Nephron progenitor cell (in vitro differentiated cells): ENCODE results near the gene SNCB.

Source experiments
- DNase-seq: peaks from one replicate; pipeline ENCODE4 v3.0.0; 2021
- H3K27ac Mint-ChIP-seq: 2 replicates; pipeline ENCODE4 v1.8.0; 2021; ENCODE audit warnings: mild to moderate bottlenecking, moderate library complexity, mixed read lengths
- H3K27me3 Mint-ChIP-seq: 2 replicates; pipeline ENCODE4 v1.8.0; 2021; ENCODE audit warnings: mild to moderate bottlenecking, low read depth, mixed read lengths; ENCODE audit not compliant: poor library complexity
- H3K36me3 Mint-ChIP-seq: 2 replicates; pipeline ENCODE4 v1.8.0; 2021; ENCODE audit warnings: low read depth, mixed read lengths
- H3K4me1 Mint-ChIP-seq: 2 replicates; pipeline ENCODE4 v1.8.0; 2021; ENCODE audit warnings: mixed read lengths
- H3K4me3 Mint-ChIP-seq: 2 replicates; pipeline ENCODE4 v1.8.0; 2021; ENCODE audit warnings: mild to moderate bottlenecking, moderate library complexity, mixed read lengths
- H3K9me3 Mint-ChIP-seq: 2 replicates; pipeline ENCODE4 v1.8.0; 2021; ENCODE audit warnings: mild to moderate bottlenecking, moderate library complexity, mixed read lengths
- CTCF ChIP-seq: fragments of 200-600 bp; sonication (generic); IDR thresholded peaks from 2 replicates; pipeline ENCODE4 v1.5.0; 2021; ENCODE audit warnings: antibody characterized with exemption

Gene SNCB

GRCh38 chr5:176639208-176639607, 8.9 kb upstream of the SNCB start:
- Mint-ChIP-seq H3K27ac (no peak overlapping the region), H3K9me3 (peaks cover 11% of the 10 kb centered on the region), H3K27me3 (peaks cover 23% of the 10 kb centered on the region), H3K36me3 (no peaks in the 10 kb centered on the region), H3K4me1 (peaks cover 12% of the 10 kb centered on the region), H3K4me3 (no peak overlapping the region)
- no peak for TF ChIP-seq CTCF
- no peak for DNase-seq

GRCh38 chr5:176638437-176638836, 8.1 kb upstream of the SNCB start:
- H3K36me3 Mint-ChIP-seq: no peaks in the 10 kb centered on the region
- H3K9me3 Mint-ChIP-seq: peaks cover 11% of the 10 kb centered on the region
- H3K27me3 Mint-ChIP-seq: peaks cover 30% of the 10 kb centered on the region
- H3K4me3 Mint-ChIP-seq: no peak overlapping the region
- no peak for DNase-seq
- no peak overlapping the region for H3K27ac Mint-ChIP-seq
- TF ChIP-seq CTCF: no peak
- peaks cover 19% of the 10 kb centered on the region for H3K4me1 Mint-ChIP-seq

- no peak for TF ChIP-seq CTCF
- no peak overlapping the region for H3K4me3 Mint-ChIP-seq
- H3K36me3 Mint-ChIP-seq: no peaks in the 10 kb centered on the region
- H3K27ac Mint-ChIP-seq: no peak overlapping the region
- peaks cover 38% of the 10 kb centered on the region for H3K27me3 Mint-ChIP-seq
- DNase-seq: no peak
- H3K9me3 Mint-ChIP-seq: peaks cover 11% of the 10 kb centered on the region
- peaks cover 21% of the 10 kb centered on the region for H3K4me1 Mint-ChIP-seq
Measured at GRCh38 chr5:176637556-176637955, 7.2 kb upstream of the SNCB start.

GRCh38 chr5:176636426-176636825, 6.1 kb upstream of the SNCB start:
- H3K4me1 Mint-ChIP-seq: peaks cover 21% of the 10 kb centered on the region
- H3K27me3 Mint-ChIP-seq: peaks cover 49% of the 10 kb centered on the region
- no peak for DNase-seq
- no peak overlapping the region for H3K27ac Mint-ChIP-seq
- H3K4me3 Mint-ChIP-seq: no peak overlapping the region
- no peak for TF ChIP-seq CTCF
- H3K9me3 Mint-ChIP-seq: peaks cover 11% of the 10 kb centered on the region
- no peaks in the 10 kb centered on the region for H3K36me3 Mint-ChIP-seq

GRCh38 chr5:176633598-176633997, 3.3 kb upstream of the SNCB start:
- Mint-ChIP-seq H3K9me3 (peaks cover 11% of the 10 kb centered on the region), H3K27ac (no peak overlapping the region), H3K4me3 (peak overlapping the region; percentile 12)

More at GRCh38 chr5:176633598-176633997, 3.3 kb upstream of the SNCB start:
- Mint-ChIP-seq H3K4me1 (peaks cover 30% of the 10 kb centered on the region), H3K36me3 (no peaks in the 10 kb centered on the region), H3K27me3 (peaks cover 73% of the 10 kb centered on the region)
- DNase-seq: no peak
- no peak for TF ChIP-seq CTCF
